ENCODE data around the gene TOM1L1.

The TOM1L1 gene

DNA sequence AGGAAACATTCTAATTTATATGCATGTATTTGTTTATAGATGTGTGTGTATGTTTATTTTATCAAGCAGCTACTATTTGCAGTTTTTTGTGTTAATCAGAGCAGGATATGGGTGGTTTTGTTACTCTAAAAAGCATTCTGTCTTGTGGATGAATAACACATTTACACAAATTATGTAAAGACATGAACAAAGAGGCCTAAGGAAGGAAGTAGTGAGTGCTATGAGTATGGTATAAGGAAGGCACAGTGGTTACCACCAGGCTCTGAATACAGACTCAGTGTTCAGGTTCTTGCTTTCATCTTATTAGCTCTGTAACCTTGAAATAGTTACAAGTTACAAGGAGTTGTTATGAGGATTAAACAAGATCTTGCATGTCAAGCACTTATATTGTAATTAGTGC is 101.8 kb downstream of the TOM1L1 start:
- no peak for DNase-seq

DNA sequence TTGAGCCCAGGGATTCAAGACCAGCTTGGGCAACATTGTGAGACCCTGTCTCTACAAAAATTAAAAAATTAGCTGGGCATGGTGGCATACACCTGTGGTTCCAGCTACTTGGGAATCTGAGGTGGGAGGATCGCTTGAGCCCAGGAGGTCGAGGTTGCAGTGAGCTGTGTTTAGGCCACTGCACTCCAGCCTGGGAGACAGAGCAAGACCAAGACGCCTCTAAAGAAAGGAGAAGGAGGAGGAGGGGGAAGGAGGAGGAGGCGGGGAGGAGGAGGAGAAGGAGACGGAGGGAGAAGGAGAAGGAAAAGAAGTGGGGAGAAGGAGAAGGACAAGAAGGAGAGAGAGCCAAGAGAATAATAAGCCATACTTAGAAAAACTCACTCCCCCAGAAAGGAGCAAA is 103.8 kb downstream of the TOM1L1 start:
- DNase-seq: no peak

DNA sequence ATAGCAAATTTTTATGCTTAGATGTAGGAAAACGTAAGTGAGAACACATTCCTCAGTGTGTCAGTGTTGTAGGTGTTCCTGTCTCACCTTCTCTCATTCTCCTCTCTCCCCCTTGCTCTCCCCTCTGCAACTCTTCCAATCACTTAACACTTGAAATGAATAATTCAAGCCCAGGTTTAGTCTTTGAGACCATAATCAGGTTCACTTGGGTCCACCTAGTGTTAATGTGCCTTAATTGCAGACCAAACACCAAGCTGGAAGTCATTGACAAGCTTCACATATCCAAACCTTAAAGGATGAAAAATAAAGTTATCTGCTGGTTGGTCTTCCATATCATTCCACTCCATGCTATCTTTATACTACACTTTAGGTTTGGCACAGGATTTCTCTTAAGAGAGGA is 104.9 kb downstream of the TOM1L1 start:
- DNase-seq: no peak
